HG03139 (cell line): ENCODE results near the gene CDH24.

Experiments
- ATAC-seq: cut with Tn5 transposase; IDR thresholded peaks from one replicate; pipeline ENCODE4 v1.9.1; 2021; ENCODE audit not compliant: unreplicated experiment

Gene CDH24

DNA sequence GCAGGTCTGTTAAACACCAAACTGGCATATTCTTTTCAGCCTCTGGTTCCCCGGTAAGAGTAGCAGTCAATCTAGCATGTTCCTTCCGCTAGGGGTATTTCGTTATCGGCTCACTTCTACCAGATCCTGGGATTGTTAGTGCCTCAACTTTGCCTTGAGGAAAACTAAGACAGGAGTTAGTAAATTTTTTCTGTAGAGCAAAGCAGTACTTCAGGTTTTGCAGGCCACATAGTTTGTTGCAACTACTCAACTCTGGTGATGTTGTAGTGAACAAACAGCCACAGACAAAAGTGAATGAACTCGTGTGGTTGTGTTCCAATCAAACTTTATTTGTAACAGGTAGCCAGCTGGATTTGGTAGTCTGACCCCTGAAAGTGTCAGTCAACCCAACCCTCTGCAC, 6.3 kb upstream of the CDH24 start:
- no peak for ATAC-seq

DNA sequence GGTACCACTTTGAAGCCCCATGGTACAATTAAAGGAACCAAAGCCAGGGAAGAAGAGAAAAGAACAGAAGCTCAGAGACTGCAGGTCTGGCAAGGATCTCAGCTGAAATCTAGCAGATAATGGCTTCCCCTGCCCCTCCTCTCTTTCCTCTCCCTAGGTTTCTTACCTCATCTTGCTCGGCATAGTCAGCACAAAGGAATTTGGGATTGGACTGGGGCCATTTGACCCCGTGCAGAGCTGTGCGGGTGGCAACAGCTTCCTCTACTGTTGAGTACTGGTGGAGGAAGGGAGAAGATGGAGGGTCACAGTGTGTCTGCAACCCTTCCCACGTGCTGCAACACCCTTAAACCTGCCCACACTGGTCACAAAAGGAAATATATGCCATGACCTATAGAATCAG, 4.7 kb upstream of the CDH24 start:
- ATAC-seq, result no peak

DNA sequence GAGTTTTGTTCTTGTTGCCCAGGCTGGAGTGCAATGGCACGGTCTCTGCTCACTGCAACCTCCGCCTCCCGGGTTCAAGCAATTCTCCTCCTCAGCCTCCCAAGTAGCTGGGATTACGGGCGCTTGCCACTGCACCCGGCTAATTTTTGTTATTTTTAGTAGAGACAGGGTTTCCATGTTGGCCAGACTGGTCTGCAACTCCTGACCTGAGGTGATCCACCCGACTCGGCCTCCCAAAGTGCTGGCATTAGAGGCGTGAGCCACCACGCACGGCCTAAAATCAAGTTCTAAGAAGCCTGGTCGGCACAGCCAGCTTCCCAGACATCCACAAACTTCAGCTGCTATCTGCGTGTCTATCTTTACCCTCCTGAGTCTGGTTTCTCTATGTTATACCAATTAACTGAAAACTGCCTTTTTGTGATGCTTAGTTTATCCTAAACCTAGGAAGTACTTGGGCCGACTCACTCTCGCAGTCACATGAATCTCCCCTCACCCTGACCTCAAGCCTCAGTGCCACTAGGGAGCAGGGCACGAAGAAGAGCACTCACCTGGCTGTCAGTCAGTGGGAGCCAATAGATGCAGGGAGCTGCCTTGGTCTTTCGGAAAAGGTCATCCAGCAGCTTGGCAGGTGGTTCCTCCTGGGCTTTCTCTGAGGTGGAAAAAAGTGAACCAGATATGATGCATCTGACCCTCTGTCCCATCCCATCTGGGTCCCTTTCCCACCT, 3.4 kb upstream of the CDH24 start:
- no peak for ATAC-seq

DNA sequence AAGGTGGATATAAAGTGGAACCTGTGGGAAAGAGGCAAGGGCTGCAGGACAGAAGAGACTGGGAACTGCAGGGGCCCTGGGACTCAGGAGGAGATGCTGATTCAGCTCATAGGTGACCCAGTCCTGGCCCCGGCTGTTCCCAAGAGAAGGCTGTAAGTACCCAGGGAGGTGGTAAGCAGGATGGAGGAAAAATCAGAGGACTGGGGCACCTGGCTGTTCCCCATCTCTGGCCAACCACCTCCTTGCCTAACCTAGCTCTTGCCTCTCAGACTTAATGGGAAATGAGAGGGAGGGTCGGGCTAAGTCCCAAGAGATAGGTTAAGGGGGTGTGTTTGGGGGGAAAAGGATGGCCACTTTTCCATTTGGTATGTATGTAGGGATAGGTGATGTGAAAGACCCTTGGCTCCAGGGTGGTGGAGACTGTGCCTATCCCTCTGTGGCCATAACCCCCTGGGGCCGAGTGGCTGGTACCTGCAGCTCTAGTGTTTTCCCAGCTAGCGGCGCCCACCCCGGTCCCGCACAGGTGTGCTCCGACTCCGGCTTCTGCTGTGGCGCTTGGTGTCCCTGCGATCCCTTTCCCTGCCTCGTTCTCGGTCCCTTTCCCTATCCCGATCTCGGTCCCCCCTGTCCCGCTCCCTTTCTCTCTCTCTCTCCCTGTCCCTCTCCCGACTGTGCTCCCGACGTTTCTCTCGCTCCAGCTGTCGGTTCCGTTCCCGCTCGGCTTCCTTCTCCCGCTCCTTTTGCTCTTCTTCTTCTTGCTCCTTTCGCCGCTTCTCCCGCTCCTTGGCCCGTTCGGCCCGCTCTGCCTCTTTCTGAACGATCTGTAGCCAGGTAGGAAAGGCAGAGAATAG, 1.6 kb upstream of the CDH24 start:
- no peak for ATAC-seq

DNA sequence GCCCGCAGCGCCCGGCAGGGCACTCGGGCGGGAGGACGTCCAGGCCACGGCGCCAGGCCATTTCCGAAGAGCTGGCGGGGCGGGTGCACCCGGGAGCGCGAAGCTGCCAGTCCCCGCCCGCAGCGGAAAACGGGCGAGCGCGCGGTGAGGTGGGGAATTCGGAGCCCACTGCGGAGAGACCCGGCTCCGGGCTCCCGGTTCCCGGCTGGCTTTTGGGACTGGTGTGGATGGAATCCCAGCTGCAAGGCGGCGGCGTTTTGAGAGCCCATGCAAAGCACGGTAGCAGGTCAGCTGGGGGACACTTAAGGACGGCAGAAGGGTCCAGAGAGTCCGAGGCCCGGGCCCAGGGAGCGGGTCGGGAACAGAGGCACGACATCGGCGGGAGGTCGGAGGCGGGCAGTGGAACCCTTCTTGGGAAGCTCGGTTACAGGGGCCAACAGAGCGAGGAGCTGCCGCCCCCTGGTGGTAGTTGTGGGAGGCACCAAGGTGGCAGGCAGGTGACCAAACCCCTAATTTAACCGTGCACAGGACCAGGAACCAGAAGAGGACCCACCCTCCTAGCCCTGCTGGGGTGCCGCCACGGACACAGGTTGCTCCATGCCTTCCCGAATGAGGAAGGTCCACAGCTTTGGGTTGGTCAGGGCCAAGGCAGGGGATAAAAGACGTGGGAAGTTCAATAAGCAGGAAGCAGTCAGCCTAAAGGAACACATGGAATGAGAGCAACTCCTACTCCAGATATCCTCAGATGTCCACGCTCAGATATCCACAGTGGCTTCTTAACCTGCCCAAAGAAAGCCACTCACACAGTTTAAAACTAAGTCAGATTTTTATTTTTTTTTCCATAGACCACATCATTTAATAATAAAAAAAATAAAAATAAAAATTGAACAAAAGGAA, 685 bp upstream of the CDH24 start:
- peak; percentile 47 for ATAC-seq

DNA sequence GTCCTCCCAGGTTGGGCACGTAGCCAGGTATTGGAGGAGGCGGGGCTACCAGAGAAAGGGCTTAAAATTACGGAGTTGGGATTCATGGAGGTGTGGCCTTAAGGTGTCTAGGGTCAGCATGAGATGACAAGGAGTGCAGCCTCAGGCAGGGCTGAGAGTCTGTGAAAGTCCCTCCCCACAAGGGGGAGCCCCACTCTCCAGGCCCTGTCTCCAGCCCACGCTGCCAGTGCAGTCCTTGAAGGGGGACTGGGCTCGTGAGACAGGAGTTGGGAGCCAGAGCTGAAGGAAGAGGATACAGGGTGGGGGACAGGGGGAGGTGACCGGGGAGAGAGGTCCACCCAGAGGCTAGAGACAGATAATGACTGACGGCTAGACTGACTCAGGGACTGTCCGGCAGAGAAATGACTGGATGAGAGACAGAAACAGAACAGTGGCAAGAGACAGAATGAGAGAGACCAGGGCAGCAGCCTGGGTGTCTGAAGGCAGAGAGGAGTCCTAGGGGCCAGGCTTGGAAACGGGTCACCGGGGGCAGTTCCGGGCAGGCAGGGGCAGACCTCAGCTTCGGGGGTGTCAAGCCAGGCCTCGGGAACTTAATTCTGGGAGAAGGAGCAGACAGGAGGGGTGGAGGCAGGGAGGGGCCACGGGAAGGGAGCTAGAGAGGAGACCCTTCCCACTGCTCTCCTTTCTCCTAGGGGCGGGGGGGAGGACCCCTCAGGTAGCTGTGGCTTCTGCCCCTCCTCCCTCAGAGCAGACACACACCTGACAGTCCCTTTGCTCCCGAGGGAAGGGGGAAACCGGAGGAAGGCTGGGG, 970 bp downstream of the CDH24 start:
- peak; percentile 42 for ATAC-seq

DNA sequence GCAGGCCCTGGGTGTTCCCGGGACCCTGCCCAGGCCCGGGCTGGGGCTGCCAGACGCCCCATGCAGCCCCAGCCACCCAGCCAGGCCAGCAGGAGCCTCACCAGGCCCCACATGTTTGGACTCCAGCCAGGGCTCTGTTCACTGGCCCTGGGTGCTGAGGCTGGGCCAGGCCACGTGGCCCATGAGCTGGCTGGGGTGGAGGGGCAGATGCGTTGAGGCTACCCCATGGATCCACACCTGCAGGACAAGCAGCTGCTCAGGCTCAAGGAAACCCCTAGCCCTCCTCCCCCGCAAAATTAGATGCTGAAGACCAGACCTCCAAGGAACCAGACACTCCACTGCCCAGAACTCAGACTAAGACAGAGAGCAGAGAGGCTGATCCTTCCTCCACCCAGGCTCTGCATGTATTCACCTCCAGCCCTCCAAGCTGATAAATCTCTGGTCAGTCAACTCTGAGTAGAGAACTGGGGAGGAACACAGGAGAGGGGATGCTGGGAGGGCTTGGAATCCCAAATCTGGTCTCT, 1.6 kb downstream of the CDH24 start:
- no peak for ATAC-seq

DNA sequence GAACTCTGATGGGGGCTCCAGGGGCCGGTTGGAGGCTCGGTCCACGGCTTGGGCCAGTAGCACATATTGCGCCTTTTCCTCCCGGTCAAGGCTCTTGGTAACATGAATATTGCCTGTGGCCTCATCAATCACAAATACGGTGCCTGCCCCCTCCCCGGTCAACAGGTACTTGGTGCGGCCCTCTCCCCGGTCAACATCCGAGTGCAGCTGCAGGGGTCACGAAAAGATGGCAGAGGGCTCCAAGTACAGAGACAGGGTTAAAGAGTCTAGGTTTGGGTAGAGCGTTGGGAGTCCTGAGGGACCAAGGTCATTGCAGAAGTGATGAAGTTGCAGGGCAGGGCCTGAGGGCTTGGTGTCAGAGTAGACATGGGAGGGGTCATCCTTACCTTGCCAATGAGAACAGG, 2.2 kb downstream of the CDH24 start:
- ATAC-seq, result no peak

DNA sequence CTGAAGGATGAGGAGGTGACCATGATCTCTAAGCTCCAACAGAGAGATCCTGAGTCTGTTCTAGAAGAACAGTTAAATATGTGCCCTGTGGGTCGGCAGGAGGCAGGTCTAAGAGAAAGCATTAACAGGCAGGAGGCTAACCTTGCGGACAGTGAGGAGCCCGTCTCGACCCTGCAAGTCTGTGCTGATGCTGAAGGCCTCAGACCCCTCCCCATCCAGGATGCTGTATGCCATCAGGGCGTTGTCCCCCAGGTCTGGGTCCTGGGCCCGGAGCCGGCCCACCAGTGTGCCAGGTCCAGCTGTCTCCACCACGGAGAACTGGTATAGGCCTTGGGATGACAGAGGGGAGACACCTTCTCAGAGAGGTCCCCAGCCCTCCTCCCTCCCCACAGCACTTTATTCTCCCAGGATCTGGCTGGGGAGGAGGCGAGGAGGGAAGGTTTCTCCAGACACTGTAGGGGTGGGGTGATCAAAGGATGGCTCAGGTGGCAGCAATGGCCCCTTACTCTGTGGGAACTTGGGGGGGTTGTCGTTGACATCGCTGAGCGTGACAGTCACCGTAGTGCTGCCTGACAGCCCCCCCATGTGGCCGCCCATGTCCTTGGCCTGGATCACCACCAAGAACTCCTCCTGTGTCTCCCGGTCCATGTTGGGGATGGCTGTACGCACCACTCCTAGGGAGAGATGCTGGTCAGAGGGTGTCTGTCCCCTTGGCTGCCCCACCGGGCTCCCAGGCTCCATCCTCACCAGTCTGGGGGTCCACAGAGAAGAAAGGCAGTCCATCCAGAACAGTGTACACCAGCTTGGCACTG, 3.1 kb downstream of the CDH24 start:
- ATAC-seq, result no peak

DNA sequence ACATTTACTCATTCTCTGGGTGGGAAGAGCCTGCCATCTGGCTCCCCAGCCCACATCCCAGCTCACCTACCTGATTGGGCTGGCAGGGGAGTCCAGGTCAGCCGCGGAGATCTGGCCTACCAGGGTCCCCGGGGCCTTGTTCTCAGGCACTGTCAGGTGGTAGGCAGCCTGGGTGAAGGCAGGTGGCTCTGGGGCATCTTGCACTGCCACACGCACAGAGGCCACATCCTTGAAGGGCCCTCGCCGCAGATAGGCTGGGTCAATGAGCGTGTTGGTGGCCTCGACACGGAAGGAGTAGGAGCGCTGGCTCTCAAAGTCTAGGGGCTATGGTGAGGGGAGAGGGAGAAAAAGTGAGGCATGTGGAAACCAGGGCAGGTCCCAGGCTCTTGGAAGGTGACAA, 3.9 kb downstream of the CDH24 start:
- no peak for ATAC-seq

DNA sequence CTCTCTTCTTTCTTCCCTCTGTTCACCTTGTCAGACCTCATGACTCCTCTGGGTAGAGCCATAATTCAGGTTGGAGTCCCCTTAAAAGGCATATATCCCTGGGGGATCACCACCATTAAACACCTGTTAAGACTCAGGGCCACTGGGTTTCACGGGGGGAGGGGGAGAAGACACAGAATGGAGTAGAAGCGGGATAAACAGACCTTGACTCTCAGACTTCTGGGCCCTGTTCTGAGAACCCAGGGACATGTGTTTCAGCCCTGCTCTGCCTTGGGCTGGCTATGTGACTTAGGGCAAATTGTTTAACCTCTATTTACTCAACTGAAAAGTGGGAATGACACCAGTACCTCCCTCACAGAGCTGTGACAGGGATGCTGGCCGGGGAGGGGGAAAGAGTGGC, 4.6 kb downstream of the CDH24 start:
- no peak for ATAC-seq

DNA sequence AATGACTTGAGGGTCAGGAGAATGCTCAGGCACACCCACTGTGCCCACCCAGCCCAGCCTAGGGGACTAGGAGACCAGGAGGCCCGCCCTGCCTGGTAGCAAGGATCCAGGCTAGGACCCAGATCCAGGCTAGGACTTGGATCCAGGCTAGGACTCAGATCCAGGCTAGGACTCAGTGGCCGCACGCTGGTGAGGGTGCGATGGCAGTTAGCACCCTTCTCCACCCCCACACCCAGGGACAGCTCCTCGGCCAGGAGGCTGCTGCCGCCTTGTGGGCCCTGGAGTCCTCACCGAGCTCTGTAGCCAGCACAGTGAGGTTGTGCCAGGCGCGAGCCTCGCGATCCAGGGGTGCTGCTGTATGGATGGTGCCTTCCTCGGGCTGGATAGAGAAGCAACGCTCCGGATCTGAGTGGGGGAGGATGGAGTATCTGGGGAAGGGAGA, 5.1 kb downstream of the CDH24 start:
- no peak for ATAC-seq

DNA sequence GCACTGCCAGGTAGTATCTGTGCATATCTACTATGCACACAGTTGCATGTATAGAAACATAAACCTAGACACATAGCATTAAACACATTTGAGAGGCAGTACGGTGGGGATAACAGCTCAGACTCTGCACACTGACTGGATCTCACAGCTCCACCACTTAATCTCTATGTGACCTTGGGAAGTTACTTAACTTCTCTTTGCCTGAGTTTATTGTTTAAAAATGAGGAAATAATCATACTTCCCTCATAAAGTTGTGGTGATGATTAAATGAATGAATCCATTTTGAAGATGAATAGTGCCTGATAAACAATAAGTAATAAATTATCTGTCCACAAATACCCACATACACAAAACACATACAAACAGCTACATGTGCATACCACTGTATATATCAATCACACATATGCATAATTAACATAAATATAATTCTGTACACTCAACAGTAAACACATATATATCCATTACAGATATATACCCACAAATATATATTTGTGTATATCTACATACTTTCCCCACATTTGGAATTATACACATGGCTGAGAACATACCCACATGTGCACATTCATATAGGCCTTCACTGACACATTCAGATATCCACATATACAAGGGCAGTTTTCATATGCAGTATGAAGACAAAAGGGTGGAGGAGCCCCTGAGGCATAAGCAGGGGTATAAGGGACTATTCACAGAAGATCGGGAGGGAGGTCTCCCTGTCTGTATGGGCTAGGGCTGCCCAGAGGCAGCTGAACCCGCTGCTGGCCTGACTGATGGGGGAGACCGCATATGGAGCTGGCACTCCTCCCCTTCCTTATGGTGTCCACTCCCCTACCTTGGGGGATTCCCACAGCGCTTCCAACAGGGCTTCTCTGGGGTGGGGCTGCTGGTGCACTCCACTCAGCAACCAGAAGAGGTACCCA, 5.9 kb downstream of the CDH24 start:
- no peak for ATAC-seq

DNA sequence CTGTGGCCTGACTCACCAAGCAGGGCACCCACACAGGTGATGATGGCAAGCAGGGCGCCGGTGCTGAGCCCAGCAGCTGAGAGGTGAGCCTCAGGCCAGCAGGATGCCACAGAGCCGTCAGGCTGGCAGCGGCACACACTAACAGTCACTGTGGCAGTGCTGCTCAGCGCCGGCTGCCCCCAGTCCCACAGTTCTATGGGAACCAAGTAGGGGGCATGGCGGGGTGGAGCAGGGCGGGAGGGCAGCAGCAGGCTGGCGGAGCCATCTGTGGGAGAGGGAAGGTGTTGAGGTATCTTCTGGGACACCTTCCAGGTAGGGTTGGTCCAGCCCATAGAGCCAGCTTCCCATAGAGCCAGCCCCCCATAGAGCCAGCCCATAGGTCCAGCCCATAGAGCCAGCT, 8.3 kb downstream of the CDH24 start:
- no peak for ATAC-seq

DNA sequence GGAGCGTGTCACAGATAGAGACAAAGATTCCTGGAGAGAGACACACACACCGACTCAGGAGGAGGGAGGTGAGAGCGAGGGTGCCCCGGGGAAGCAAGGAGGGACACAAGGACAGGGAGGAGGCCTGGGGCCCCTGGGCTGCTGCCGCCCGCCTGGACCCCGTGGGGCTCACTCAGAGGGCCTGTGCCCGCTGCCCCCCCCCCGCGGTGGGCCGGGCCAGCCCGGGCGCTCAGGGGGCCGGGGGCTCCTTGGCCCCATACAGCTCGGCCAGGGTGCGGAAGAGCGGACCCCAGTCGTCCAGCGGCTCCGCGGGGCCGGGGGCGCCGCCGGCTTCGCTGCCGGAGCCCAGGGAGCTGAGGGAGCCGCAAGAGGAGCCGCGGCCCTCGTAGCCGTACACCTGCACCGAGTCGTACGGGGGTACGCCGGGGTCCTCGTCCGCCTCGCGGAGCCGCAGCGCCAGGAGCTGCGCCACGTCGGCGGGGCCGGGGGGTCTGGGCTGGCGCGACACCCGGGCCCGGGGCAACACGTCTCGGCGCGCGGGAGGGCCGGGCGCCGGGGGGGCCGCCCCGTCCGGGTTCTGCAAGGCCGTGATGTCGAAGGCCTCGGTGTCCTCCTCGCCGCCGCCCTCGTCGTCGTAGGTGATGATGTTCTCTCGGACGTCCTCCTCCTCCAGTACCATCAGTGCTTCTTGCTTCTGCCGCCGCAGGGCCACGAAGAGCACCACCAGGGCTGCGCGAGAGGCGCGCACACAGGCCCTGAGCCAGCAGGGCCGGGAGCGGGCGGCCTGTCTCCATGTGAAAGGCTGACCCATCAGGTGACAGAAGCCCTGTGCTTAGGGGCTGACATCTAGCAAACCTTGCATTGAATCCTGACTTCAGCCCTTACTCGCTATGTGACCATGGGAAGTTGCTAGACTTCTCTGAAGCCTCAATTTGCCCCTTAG, 9.3 kb downstream of the CDH24 start:
- no peak for ATAC-seq

DNA sequence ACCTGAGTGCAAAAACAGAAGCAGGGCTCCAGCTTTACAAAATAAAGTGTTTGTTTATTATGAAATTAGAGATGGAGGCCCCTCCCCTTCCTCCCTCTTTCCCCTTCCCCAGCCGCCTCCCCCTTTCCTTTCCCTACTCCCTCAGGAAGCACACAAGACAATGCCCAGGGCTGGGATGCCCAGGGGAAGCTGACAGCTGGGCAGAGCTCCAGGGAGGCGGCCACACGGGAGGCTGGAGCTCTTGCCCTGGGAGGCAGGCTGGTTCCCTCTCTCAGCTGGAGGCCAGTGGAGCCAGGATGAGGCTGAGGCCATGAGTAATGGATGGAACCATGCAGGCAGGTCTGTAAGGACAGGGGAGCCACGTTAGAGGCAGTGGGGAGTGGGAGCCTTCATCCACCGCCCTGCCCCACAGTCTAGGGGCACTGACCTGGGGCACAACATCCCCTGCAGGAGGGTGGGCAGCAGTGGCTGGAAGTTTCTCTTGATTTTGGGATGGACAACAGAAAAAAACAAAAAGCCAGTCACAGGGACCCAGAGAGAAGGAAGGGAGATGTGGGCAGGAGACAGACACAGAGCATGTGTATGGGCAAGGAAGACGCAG, 10.2 kb downstream of the CDH24 start:
- ATAC-seq, result no peak
